ENCODE data around the gene ASRGL1. TPM values are rescaled to one million over a fixed set of nuclear protein-coding genes. Genes with fewer than 3 reads are reported as not detected.

Gene ASRGL1
- total RNA-seq, 1 donor from 2014 or later, result 54.8 TPM

DNA sequence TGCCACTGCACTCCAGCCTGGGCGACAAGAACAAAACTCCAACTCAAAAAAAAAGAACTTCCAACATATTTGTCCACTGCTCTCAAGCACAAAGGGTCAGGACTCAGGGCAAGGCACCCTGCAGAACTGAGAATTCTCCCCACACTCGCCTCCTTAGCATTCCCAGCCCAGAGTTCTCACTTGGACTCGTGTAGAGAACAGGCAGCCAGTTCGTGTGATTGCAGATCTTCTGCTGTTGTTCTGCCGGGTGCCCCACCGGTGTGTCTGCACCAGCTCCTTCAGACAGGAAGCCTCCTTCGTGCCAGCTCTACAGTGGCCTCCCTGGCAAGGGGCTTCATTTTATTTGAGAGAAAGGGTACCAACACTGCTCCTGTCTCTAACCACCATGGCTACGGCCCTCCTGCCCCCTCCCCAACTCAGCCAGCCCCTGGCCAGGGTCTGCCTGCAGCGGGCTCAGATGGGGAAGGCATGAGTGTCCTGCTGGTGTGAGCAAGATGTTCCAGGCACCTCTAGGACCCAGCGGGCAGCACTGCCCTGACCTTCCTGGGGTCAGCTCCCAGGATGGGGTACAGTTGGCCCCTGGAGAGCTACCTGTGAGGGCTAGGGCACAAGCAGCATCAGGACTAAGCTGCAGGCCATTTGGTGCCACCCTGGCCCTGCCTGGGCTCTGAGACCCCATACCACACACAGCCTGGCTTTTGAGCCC lies 62.1 kb downstream of the ASRGL1 start:
- peak overlapping the region; percentile 70 for H3K27ac ChIP-seq
- no peaks in the 10 kb centered on the region for H3K36me3 ChIP-seq
- H3K9me3 ChIP-seq, result no peaks in the 10 kb centered on the region
- intact Hi-C loops (cut with DNase I), result no loop called here
- peaks cover 71% of the 10 kb centered on the region for H3K4me1 ChIP-seq
- no peak overlapping the region for H3K4me3 ChIP-seq
- H3K27me3 ChIP-seq, result no peaks in the 10 kb centered on the region
- TF ChIP-seq, protein P1, sequence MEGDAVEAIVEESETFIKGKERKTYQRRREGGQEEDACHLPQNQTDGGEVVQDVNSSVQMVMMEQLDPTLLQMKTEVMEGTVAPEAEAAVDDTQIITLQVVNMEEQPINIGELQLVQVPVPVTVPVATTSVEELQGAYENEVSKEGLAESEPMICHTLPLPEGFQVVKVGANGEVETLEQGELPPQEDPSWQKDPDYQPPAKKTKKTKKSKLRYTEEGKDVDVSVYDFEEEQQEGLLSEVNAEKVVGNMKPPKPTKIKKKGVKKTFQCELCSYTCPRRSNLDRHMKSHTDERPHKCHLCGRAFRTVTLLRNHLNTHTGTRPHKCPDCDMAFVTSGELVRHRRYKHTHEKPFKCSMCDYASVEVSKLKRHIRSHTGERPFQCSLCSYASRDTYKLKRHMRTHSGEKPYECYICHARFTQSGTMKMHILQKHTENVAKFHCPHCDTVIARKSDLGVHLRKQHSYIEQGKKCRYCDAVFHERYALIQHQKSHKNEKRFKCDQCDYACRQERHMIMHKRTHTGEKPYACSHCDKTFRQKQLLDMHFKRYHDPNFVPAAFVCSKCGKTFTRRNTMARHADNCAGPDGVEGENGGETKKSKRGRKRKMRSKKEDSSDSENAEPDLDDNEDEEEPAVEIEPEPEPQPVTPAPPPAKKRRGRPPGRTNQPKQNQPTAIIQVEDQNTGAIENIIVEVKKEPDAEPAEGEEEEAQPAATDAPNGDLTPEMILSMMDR (IDR thresholded peaks at IDR 0.05), result no peak
- ATAC-seq (no peak), DNase-seq (peak; percentile 59)

DNA sequence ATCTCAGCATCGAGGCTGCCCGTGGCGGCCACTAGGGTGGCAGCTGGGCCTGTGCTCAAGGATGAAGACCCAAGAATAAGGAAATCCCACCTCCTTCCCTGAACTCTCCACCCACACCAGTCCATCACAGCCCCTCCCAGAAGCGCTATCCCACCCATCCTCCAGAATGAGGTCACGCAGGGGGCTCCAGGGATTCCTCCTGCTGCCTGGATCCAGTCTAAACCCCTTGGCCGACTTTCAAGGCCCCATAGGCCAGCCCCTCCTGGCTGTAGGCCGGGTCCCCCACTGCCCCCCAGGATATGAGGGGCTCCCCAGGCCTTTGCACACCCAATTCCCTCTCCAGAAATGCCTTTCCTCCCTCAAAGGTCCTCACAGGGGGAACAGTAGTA lies 62.6 kb downstream of the ASRGL1 start:
- intact Hi-C loops (cut with DNase I), result no loop called here
- peaks cover 67% of the 10 kb centered on the region for H3K4me1 ChIP-seq

DNA sequence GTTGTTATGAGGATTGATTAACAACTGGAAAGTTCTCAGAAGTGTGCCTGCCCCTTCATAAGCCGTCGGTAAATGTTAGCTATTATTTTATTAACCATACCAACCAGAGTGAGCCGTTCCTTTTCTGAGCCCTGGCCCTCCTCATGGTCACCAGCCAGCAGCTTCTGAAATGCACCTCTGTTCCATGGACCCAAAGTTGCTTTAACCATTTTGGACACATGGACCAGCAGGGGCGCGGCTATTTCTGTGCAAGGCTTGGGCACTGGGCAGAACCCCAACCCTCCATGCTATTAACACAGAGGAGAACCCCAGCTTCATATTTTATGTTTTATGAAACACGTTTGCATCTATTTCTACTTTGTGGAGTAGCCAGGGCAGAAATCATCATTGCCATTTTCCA lies 63.0 kb downstream of the ASRGL1 start:
- peak; percentile 30 for DNase-seq
- no peak for ATAC-seq
- TF ChIP-seq, protein P1 (IDR thresholded peaks at IDR 0.05), result no peak
- Histone ChIP-seq H3K4me1 (peaks cover 63% of the 10 kb centered on the region), H3K4me3 (no peak overlapping the region), H3K27me3 (no peaks in the 10 kb centered on the region), H3K36me3 (no peaks in the 10 kb centered on the region), H3K27ac (peak overlapping the region; percentile 70), H3K9me3 (no peaks in the 10 kb centered on the region)
- intact Hi-C loops (cut with DNase I), result no loop called here

More for the DNA sequence above, 62.6 kb downstream of the ASRGL1 start:
- DNase-seq (peak; percentile 47), ATAC-seq (no peak)
- H3K27ac ChIP-seq, result peak overlapping the region; percentile 70
- H3K9me3 ChIP-seq, result no peaks in the 10 kb centered on the region
- H3K4me3 ChIP-seq, result no peak overlapping the region
- H3K36me3 ChIP-seq, result no peaks in the 10 kb centered on the region
- no peaks in the 10 kb centered on the region for H3K27me3 ChIP-seq
- TF ChIP-seq, protein P1 (IDR thresholded peaks at IDR 0.05), result no peak

DNA sequence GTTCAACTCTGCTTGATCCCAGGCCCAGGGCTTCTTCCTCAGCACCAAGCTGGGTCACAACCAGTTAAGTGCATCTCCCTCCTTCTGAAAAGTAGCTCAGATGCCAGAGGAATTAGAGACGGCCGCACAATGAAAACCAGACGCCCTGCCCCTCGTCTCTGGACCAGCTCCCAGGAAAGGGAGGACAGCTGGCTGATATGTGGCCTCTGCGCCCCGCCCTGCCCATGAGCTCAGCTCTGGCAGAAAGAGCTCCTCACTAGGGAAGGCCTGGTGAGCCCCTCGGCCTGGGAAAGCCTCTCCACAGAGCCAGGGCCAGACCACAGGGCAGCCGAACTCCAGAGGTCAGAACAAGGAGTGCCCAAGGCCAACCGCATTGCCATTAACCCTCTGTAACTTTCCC lies 63.5 kb downstream of the ASRGL1 start:
- Histone ChIP-seq H3K36me3 (no peaks in the 10 kb centered on the region), H3K27me3 (no peaks in the 10 kb centered on the region), H3K4me3 (no peak overlapping the region), H3K4me1 (peaks cover 58% of the 10 kb centered on the region), H3K9me3 (no peaks in the 10 kb centered on the region), H3K27ac (peak overlapping the region; percentile 70)
- DNase-seq, result peak; percentile 72
- TF ChIP-seq, protein P1 (IDR thresholded peaks at IDR 0.05), result no peak
- peak; percentile 47 for ATAC-seq
- intact Hi-C loops (cut with DNase I), result no loop called here

DNA sequence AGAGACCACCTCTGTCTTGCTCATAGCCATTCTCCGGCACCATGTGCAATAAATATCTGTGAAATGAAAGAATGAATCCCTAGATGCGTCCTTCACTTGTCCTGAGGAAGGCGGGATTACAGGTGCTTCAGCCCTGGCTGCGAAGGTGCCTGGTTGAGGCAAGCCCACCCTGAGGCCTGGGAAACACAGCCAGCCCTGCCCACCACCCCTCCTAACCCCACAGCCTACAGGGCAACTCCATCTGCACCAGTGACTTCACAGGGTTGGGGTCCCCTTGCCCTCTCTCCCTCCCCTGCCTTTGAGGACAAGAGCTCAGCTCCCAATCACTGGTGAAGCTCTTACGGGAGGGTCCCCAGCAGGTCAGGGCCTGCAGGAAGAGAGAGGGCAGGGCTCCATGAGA lies 64.1 kb downstream of the ASRGL1 start:
- H3K27me3 ChIP-seq, result no peaks in the 10 kb centered on the region
- H3K4me1 ChIP-seq, result peaks cover 54% of the 10 kb centered on the region
- H3K4me3 ChIP-seq, result no peak overlapping the region
- ATAC-seq (no peak), DNase-seq (no peak)
- H3K27ac ChIP-seq, result peak overlapping the region; percentile 70
- intact Hi-C loops (cut with DNase I), result no loop called here
- H3K9me3 ChIP-seq, result no peaks in the 10 kb centered on the region
- TF ChIP-seq, protein P1 (IDR thresholded peaks at IDR 0.05), result no peak
- H3K36me3 ChIP-seq, result no peaks in the 10 kb centered on the region

All from upper lobe of right lung (tissue), 1 donor.